C4-2B (cell line): Measurements from ENCODE around the gene PLAGL2.

Experiments
- CTCF ChIP-seq: fragments of 450-650 bp; conservative IDR thresholded peaks from 2 replicates; pipeline ENCODE4 v1.5.1; 2017; ENCODE audit warnings: mild to moderate bottlenecking
- ZFX ChIP-seq: fragments of 450-650 bp; IDR thresholded peaks from 2 replicates; pipeline ENCODE4 v1.6.1; 2017

- TF ChIP-seq CTCF (no peak), ZFX (no peak)
Observed at GRCh38 chr20:32233286-32233685, 25.7 kb upstream of the PLAGL2 start.
